Stimulated activated CD4-positive, alpha-beta T cell treated with anti-CD3 and anti-CD28 coated beads, TNF-alpha, amount 100 ng/mL, for 24 hours (primary cell): ENCODE results near the gene TRHDE.

Source experiments
- DNase-seq, 3 experiments: peaks; one replicate each; pipeline ENCODE4 v3.0.0-alpha.2; 2020; ENCODE audit warnings: low read depth in 3 of 3

TRHDE gene

DNA sequence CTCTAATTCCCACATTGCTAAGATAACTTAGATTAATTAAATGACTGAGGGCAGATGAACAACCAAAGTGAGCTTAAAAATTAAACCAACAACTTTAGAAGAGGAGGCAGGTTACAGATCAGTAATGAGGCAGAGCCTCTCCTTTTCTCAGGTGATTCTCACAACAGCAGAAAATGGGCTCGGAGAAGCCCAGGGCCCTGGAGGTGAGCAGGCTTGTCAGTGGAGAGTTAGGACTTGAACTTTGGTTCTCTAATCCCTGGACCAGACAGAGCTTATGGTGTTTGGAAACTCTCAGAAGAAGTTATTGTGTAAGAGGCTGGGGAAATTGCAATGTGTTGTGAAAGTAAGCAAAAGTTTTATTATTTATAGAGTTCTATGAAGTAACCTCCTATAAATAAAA is 2.8 kb downstream of the TRHDE start:
- DNase-seq = no peak

DNA sequence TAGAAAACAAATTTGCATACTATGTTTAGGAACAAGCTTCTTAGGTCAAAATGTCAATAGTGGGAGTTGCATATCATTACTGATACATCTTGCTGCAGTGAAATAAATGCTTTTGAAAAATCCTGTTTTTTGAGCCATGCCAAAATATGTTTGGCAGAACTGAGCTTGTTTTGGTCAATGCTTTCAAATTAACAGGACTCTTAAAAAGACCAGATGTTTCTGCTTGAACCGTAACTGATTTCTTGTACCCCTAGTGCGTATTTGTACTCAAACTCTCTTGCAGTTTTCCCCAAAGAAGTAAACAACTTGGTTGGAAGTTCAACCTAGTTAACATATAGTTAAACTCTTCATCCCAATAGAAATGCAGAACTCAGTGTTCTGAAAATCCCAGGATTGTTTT is 3.4 kb downstream of the TRHDE start:
- DNase-seq = no peak

DNA sequence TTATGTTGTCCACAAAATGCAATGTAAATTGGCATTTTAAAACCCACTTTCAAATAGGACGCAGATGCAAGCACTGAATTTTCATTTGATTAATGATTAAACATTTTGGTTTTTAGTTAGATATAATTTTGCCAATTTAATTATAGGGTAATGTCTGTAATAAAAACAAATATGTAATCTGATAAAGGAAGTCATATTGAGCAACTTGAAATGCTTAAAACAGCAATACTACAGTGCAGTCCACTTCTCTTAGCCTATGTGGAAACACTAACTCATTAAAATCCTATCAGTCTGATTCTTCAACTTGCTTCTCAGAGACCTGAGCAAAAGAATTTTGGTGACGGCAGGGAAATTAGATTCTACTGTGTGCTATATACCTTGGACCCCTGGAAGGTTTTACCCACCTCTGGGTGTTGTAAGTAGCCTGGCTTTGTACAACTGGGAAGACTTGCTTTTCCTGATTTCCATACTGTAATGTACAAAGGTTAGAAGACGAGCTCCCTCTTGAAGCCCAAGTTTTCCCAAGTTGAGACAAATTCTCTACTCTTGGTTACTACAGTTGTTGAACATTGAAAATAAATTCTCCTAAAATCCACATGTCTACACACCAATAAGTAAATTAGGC is 4.1 kb downstream of the TRHDE start:
- no peak for DNase-seq

DNA sequence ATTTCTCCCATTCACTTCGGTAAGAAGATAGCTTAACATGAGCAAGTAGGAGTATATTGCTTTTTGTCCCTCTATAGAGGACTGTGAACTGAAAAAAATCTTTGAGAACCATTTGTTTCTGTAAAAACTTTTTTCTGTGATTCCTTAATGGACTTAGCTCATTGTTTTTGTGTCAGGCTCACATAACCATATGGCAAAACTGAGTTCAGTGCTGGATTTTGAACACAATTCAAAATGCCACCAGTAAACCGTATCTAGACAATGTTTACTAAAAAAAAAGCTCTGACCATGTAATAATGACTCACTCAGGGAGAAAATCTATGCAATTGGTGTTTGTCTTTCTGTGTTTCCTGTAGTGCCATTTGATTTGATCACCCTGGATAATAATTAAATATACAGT is 5.2 kb downstream of the TRHDE start:
- DNase-seq = no peak

DNA sequence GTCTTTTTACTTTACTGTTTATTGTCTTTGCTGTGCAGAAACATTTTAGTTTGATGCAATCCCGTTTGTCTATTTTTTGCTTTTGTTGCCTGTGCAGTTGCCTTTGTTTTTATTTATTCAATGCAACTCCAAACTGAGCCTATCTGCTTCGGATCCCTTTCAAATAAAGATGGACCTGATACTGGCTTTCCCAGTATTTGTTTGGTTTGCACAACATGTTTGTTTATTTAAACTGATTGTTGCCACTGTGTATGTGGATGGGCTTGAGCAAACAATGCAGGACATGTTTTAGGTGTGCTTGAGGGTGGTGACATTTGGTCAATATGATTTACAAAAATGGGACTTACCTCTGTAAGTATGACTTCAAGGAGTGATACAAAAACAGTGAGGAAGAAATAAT is 6.7 kb downstream of the TRHDE start:
- no peak for DNase-seq

DNA sequence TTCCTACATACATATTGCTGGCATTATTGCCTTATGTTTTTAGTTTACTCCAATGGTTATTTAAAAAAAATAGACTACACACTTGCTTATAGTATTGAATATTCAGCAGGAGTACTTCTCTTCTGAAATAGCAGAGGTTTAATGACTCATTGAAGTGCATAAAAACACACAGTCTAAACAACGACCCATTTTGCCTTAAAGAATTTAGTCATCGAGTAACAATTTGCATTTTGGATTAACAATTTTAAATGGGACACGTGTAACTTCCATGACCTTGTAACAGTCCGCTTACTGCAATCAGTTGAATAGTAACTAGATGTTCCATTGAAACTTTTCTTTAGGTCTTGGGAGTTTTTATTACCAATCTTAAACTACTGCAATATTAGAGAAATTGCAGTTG is 9.0 kb downstream of the TRHDE start:
- no peak for DNase-seq

DNA sequence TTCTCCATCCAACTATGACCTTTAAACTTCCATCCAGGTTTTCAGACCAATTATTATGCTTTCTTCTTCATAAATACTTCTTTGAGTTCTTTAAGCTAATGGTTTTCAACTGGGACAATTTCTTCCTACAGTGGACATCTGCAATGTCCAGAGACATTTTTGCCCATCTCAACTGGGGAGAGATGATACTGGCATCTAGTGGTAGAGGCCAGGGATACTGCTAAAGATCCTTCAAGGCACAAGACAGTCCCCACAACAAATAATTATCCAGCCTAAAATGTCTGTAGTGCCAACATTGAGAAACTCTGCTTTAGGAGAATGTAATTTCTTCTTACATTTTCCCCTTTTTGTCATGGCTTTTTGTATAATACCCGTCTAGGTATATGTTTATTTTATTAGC is 10.6 kb downstream of the TRHDE start:
- DNase-seq = no peak

DNA sequence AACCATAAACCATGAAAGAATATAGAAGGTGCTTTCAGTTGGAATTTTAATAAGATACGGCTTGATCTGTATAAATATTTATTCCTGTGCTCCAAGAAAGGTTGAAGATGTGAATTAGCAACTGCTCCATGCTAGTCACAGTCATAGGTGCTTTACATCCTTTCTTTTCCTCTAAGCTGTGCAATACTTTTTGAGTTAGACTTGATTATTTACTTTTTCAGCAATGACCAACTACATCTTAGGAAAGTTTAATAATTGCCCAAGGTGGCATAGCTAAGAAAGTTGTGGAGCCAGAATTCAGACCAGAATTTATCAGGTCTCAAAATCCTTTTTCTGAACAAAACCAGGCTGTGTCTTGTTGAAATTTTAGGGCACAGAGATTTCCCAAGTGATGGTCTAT is 13.7 kb downstream of the TRHDE start:
- DNase-seq = no peak

DNA sequence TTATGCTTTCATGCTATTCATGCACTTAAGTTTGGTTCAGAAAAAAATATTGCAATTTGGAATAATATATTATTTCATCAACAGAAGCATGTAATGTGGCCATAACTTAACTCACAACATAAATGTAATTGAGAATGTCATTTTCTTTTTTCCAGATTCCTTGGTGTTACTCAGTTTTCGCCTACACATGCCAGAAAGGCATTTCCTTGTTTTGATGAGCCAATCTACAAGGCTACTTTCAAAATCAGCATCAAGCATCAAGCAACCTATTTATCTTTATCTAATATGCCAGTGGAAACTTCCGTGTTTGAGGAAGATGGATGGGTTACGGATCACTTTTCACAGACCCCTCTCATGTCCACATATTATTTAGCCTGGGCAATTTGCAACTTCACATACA is 14.4 kb downstream of the TRHDE start:
- no peak for DNase-seq

DNA sequence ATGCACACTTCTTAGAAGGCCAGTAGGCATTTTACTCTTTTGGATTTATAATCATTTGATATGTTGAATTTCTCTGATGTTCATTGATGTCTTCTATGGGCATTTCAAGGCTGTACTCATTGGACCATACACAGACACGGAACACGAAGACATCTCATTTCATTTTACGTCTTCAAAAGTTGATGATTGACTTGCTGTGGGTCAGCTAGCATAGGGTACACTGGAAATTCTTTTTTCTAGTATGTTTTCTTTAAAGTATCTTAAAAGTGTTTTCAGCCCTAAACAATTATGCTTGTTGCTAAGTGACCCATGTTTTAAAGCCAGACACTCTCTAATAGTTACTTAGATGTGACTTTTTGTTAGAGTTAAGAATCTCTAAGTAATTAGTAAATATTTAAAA is 16.3 kb downstream of the TRHDE start:
- no peak for DNase-seq

DNA sequence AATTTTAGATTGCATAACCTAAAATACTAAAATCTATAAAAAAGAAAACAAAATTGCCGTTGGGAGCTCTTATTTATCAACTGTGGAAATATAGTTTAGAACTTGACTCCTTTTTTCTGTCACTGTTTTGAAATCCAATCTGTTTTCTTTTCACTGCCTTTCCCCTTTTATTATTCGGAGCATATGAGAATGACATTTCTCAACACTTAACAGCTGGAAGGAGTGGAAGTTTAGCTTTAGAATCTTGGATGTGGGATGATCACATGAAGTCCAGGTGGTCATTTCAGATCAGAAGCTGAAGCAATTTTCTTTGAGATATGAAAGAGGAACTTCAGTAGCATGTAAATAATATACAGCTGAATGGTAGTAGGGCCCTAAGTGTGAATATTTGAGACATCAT is 16.7 kb downstream of the TRHDE start:
- DNase-seq = no peak

DNA sequence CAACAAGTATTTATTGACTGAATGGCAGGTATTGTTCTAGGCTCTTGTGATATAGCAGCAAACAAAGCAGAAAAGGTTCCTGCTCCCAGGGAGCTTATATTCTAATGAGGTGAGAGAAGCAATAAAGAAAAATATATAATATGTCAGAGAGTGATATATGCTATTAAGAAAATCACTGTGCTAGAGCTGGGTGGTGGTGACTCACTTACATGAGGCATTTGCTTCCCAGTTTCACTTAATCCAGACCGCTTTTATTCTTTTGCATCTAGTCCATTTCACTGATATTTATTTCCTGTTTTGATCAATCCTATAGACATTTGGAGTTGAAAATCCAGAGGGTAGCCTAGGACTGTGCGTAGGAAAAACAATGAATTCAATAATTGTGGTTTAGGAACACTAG is 17.5 kb downstream of the TRHDE start:
- DNase-seq = no peak

DNA sequence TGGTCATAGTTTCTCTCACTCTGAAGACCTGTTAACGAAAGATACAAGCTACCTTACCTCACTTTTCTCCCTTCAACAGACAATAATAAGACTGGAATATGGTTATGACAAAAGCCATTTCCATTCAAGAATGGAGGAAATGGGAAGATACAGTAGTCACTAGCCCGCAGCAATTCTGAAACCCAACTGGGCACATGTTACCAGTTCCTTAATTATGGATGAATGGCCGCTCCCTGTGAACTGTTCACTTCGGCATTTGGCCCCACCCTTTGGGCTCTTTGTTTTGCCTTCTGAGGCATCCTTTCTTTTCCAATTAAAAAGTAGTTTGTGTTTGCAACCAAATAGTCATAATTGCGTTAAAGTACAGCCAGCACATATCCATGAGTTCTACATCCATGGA is 19.0 kb downstream of the TRHDE start:
- DNase-seq = no peak

DNA sequence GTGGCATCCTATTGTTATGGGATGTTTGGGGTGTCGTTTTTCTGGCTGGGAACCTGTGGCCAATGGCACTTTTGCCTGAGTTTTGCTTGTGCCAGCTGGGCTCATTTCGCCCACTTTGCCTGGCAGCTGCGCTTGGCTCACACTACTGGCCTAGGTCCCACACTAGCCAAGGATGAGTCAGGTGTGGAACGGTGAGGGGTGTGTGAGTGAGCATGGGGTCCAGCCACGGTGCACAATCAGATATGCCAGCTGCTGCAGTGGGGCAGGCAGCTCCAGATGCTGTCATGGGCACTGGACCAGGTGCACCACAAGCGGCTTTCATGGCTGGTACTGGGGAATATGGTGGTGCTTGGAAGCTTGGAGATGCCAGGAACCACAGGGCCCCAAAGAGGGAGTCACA is 21.5 kb downstream of the TRHDE start:
- DNase-seq = no peak

DNA sequence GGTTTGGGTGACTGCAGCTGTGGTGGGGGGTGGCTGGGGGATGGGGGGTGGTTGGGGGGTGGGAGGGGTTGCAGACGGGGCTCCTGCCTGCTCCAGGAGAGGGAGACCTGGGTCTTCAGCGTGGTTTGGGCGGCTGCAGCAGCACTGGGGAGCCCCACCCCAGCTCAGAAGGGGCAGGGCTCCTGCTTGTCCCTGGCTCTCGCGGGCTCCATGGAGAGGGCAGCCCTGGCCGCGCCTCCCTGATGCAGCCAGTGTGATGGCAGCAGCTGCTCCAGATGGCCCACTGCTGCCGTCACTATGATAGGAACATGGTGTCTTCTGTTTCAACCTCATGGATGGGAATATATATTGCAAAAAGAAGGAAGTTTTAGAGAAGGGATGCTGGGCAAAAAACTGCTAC is 22.9 kb downstream of the TRHDE start:
- no peak for DNase-seq

DNA sequence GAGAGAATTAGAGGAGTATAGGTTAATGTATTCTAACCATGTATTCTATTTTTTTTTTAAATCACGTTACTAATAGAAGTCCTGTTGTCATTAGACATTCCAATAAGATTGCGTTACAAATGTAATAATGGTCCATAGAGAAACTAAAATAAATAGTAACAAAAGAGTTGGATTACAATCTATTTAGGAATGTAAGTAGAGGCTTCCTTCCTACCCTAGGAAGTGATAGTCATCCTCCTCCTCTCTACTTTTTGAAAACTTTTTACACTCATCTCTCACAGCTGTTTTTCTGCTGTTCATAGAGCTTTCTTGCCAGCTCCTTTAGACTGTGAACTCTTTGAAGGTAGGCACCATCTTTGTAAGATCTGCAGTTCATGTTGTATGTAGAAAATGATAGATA is 23.6 kb downstream of the TRHDE start:
- DNase-seq = no peak

DNA sequence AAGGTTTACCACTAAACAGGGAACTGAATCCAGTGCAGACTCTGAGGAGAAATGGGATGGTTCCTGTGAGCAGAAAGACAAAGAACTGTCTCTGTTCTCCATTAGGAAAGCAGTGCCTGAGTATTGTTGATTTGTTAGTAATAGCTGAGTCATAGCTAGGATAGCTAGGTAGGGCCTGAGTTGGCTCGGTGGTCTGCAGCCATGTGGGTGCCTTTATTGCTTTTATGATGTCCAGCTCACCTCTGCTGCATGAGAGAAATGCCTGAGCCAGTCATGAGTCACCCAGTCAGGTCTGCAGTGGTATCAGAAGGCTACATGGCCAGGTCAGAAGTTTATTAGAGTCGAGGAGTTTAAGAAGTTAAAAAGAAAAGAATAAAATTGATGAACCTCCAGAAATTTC is 24.2 kb downstream of the TRHDE start:
- DNase-seq = no peak

DNA sequence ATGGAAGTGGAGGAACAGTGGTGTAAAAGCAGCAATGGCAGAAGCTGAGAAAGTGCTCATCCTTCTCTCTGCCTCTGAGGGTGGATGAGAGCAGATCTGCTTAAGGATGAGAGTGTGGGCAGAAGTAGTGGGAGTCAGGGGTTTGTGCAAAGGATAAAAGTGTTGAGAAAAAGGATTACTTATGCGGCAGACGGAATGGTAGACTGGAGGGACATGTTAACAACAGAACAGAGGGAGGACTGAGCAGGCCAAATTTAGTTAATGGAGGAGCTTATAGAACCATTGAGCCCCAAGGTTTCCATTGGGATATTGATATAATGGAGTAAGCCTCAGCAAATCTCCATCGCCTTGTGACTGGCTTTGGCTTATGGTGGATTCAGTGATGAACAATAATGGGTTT is 25.5 kb downstream of the TRHDE start:
- no peak for DNase-seq

DNA sequence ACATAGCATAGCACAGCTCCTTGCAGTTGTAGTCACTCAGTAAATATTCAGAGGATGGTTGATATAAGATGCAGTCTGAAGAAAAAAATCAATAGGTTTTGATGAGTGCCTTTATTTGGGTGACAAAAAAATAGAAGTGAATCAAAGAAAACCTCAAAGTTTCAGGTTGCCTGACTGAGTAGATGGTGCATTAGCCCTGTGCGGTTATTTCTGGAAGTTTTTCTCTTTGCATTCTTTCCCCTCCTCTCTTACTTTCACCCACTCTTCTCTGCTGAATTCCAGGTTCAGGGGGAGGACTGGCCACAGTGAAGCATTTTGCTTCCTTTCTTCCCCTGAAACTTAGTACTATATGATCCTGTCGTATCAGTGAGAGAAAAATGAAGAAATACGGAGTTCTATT is 28.6 kb downstream of the TRHDE start:
- no peak for DNase-seq

DNA sequence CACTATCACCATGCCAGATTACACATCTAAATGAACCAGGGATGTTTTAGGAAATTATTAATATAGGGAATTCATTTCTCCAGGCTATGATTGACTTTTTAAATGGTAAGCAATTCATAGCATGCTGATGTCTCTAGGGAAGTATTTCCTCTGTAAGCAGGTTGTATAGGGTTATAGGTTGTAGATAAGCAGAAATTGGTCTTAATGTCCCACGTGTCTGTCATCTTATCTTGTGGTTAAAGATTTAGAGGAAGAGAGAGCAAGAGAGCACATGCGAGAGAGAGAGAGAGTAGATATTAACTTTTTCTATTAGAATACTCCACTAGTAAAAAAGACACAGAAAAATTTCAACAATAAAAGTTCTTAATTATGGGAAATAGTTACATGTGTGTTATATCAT is 32.6 kb downstream of the TRHDE start:
- DNase-seq = no peak

DNA sequence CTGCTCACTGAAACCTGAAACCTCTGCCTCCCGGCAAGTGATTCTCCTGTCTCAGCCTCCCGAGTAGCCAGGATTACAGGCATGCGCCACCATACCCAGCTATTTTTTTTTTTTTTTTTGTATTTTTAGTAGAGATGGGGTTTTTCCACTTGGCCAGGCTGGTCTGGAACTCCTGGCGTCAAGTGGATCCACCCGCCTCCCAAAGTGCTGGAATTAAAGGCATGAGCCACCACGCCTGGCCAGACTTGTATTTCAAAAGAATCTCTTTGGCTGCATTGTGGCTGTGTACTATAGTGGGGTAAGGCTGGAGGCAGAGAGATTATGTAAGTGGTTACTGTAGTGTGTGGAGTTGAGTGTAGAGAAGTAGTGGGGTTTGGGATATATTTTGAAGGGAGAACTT is 35.1 kb downstream of the TRHDE start:
- DNase-seq = no peak

DNA sequence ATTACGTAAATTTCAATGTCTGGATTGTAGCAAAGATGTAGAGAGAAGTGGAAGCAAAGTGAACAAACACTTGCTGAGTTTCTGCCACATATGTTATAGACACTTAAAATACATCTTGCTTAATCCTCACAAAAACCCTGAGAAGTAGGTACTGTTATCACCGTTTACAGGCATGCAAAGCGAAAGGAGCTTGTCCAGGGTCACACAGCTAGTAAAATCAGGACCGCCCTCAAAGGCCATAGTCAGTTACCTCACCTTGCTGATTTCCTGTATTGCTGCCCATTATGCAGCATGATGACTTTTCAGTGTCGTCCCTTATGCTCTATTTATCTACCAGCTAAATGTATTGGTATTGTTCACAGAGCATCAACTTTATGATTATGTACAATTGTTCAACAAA is 39.8 kb downstream of the TRHDE start:
- no peak for DNase-seq

DNA sequence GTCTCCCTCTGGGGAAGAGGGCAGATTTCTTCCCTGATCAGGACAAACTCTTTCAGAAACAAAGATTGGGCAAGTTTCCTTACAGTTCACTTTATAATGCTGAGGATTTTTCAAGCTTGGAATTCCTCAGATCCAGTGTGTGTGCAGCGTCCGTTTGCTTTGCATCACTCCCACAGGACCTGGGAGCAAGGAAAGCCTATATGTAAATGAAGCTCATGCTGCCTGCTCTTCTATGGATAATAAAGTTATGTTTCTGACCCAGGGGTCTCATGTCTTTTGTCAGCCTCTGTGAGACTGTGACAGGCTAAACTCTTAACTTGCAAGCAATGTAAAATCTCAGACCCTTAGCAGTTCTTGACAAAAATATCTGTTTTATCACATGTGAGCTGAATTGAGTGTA is 41.6 kb downstream of the TRHDE start:
- no peak for DNase-seq

DNA sequence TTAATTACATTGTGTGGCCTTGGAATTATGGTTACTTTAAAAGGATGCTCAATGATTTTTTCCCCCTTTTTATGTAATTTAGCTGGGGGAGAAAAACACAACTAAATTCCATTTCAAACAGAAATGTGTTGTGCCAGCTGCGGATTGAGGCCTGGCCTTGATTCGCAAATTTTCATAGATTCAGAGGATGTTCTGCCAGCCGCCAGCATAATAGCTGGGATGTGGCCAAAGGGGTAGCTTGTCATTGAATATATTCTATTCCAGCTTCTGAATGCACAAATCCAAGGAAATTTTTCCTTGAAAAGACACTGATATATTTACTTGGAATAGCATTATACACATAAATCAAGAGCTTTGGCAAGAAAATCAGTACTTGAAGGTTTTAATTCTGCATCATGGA is 43.7 kb downstream of the TRHDE start:
- no peak for DNase-seq

DNA sequence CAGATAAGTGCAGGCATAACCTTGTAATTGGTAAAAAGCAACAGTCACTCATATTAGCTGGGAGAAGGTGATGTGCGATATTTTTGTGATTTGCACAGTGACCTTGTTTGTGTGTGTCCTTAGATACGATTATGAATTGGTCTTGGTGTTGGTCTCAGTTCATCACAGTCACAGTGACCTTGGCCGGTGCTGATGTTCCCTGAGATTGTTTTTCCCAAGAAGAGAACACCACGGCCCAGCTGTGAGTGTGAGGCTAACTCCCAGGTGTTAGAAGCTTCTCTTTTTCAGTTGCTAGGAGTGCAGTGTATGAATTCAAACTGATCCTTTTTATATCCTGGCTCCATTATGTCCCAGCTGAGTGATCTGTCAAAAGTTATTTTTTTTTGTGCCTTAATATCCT is 46.2 kb downstream of the TRHDE start:
- DNase-seq = no peak
